AG04450 (cell line): ENCODE data around the gene ATXN3L. TPM values are rescaled to one million over a fixed set of nuclear protein-coding genes. Genes with fewer than 3 reads are reported as not detected.

ENCODE experiments used
- CTCF ChIA-PET: fragments of 300-600, 350-600 bp; formaldehyde crosslinking; extraction: SDS; loops from one replicate; lab custom pipeline; 2022; ENCODE audit warnings: antibody characterized with exemption, inconsistent platforms; lab: Charles Lee
- POLR2A ChIA-PET: fragments of 350-600 bp; formaldehyde crosslinking; extraction: SDS; loops from one replicate; lab custom pipeline; 2021; ENCODE audit warnings: antibody characterized with exemption, inconsistent platforms; lab: Yijun Ruan, JAX
- DNase-seq: peaks from one replicate; pipeline ENCODE4 v3.0.0-alpha.2; 2011; ENCODE audit warnings: low read depth, low spot score
- H3K27ac ChIP-seq: one replicate; pipeline ENCODE4 v1.5.1; 2012; ENCODE audit warnings: low read depth, low read length, control low read depth
- H3K27me3 ChIP-seq: one replicate; pipeline ENCODE4 v1.6.0; 2012; ENCODE audit warnings: low read length; ENCODE audit not compliant: control insufficient read depth, insufficient read depth
- H3K4me3 ChIP-seq: 2 replicates; pipeline ENCODE4 v1.5.1; 2011; ENCODE audit warnings: mild to moderate bottlenecking, low read depth, low read length, control low read depth
- H3K9me3 ChIP-seq: 2 replicates; pipeline ENCODE4 v1.5.1; 2012; ENCODE audit warnings: low read length; ENCODE audit not compliant: control insufficient read depth, insufficient read depth
- CTCF ChIP-seq: IDR thresholded peaks from 2 replicates; pipeline ENCODE4 v1.5.1; 2011; ENCODE audit warnings: low read depth, low read length, control low read depth, inconsistent platforms
- polyA plus RNA-seq: library from polyadenylated mRNA; depleted of rRNA; stranded (reverse); fragments of >200 nt; gene quantifications from 2 replicates; pipeline ENCODE4 v1.2.3, GENCODE V29; 2011

ATXN3L gene
- polyA plus RNA-seq, 1 experiment: not detected

DNA sequence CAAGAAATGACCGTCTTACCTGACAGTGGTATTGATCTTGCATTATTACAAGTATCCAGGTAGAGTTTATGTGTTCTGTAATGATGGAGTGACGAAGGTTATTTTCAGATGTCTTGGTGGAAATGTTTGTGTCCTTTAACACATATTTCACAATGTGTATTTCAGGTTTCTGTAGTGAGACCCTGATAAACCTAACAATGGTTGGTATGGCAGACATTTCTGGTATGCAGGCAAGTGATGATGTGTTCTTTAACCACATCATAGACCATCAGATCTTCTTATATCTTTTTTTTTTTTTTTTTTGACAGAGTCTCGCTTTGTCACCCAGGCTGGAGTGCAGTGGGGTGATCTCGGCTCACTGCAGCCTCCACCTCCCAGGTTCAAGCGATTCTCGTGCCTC is 14.6 kb upstream of the ATXN3L start:
- DNase-seq: no peak
- no peak for TF ChIP-seq CTCF
- H3K27ac ChIP-seq: no peak overlapping the region
- no peaks in the 10 kb centered on the region for H3K27me3 ChIP-seq
- ChIA-PET CTCF (no interaction called here), POLR2A (no interaction called here)
- H3K4me3 ChIP-seq: no peak overlapping the region
- H3K9me3 ChIP-seq: no peaks in the 10 kb centered on the region

DNA sequence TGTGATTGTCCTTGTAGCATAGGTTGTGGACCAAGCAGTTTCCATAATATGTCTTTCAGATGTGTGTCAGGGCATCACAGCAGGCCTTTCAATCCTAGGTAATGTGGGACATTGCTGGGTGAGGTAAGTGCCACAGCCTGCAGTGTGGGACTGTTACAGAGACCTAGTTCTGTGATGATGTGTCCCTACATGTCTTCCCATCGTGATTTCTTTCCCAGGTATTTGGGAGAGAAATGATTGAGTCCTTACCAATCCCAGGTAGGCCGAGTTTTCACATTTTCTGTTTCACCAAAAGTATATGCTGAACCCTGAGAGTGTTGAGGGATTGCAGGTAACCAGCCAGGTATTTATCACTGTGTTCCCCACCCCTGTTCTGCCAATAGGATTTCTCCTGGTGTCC is 10.6 kb upstream of the ATXN3L start:
- H3K27ac ChIP-seq: no peak overlapping the region
- no peaks in the 10 kb centered on the region for H3K27me3 ChIP-seq
- no peaks in the 10 kb centered on the region for H3K9me3 ChIP-seq
- POLR2A ChIA-PET: no interaction called here
- H3K4me3 ChIP-seq: no peak overlapping the region
- CTCF ChIA-PET: no interaction called here
- TF ChIP-seq CTCF: no peak
- DNase-seq: no peak

- no peak for TF ChIP-seq CTCF
- ChIA-PET CTCF (no interaction called here), POLR2A (no interaction called here)
- no peak for DNase-seq
- no peak overlapping the region for H3K4me3 ChIP-seq
- no peaks in the 10 kb centered on the region for H3K9me3 ChIP-seq
- no peak overlapping the region for H3K27ac ChIP-seq
- no peaks in the 10 kb centered on the region for H3K27me3 ChIP-seq
Observed at GRCh38 chrX:13327666-13328065, 7.8 kb upstream of the ATXN3L start.

DNA sequence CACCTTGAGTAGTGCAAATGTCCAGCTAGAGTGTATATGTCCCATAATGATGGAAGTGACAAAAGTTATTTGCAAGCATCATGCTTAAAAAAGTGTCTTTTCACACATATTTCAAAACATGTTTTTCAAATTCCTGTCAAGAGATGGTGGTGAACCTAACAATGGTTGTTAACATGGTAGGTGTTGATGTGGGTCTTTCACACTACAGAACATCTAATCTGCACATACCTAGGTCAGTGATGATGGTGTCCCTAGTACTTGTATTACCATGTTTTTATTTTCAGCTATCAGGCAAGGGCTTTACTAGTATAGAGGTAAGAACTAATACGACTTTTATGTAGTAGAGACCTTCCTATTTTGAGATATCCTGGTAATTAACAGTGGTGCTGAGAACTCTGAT is 3.4 kb upstream of the ATXN3L start:
- Histone ChIP-seq H3K27me3 (no peaks in the 10 kb centered on the region), H3K9me3 (no peaks in the 10 kb centered on the region), H3K27ac (no peak overlapping the region), H3K4me3 (no peak overlapping the region)
- POLR2A ChIA-PET: no interaction called here
- no peak for TF ChIP-seq CTCF
- DNase-seq: no peak
- CTCF ChIA-PET: no interaction called here

DNA sequence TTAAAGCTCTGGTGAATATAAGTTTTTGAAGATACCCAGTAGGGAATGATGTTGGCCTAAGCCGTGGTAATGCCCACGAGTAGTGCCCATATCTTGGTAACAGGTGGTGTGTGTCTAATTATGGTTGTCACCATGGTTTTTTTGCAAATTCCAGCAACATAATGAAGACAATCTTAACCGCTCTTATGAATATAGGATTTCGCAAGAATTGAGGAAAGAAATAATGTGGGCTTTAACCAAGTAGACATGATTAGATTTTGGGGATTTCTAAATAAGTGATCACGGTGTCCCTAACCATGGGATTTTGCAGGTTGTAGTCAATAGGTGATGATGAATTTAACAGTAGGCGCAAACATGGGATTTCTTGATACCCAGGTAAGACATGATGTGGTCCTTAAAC is 2.5 kb downstream of the ATXN3L start:
- TF ChIP-seq CTCF: no peak
- no peaks in the 10 kb centered on the region for H3K9me3 ChIP-seq
- POLR2A ChIA-PET: no interaction called here
- H3K27ac ChIP-seq: no peak overlapping the region
- no peak overlapping the region for H3K4me3 ChIP-seq
- no peaks in the 10 kb centered on the region for H3K27me3 ChIP-seq
- no peak for DNase-seq
- CTCF ChIA-PET: no interaction called here
